NCI-H524 (cell line): ENCODE data around the gene SKIC8.
"Not testable (repeated sequence)": the region's sequence is repeated elsewhere in the genome, so short reads cannot be mapped to it uniquely, and the experiment has no call there.

ENCODE experiments used
- DNase-seq, 2 experiments: peaks; one replicate each; lab custom pipeline; 2025; lab: John Stamatoyannopoulos, UW

Gene SKIC8

DNA sequence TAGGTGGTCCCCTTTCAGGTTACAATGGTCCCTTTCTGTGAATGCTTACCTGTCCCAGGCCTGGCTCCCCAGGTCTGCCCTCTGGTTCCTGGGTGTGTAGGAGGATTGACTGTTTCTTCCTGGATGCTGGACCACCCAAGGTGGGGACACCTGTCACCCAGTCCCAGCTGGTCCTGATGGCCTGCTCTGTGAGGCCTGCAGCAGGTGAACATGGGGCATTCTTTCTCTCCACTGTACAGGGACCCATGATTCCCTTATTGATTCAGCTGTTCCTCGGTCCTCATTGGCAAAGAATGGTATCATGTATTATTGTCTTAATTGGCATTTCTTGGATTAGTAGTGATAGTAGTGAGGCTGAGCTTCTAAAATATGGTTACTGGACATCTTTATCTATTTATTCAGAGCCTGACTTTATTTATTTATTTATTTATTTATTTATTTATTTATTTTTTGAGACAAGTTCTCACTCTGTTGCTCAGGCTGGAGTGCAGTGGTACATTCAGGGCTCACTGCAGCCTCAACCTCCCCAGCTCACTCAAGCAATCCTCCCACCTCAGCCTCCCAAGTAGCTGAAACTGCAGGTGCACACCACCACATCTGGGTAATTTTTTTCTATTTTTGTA is 43.9 kb downstream of the SKIC8 start:
- DNase-seq: no peak

DNA sequence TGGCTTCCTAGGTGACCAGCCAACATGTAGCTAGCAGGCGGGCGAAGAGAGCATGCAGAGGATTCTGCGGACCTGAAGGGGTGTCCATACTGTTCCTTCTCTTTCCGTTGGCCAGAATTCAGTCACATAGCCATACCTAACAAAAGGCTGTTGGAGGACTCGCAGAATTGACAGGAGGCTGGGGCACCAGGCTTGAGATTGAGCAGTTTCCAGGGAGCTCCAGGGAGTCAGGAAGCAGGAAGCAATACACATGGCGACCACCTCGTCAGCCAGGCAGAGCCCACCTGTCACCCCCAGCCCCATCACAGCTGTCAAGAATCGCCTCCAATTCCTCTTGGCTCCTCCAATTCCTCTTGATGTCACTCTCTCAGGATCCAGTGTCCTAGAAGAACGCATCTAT is 48.3 kb downstream of the SKIC8 start:
- no peak for DNase-seq

DNA sequence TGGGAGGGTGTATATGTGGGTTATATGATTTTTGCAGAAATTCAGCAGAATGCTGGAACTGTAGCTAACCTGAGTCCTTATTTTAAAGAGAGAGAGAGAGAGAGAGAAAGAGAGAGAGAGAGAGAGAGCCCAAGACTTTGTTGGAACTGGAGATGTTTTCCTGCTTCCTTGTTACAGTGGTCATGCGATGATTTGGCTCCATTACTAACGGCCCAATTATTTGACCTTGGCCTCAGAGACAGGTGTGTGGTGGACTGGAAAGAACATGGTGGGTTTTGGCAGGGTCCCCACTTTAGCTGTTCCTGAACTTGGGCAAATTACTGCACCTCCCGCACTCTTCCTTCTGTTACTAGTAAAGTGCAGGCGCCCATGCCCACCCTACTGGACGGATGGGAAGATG is 50.3 kb downstream of the SKIC8 start:
- DNase-seq: no peak

GRCh38 chr15:78247911-78248310 is 51.5 kb downstream of the SKIC8 start:
- peak; percentile 55 to 81 for DNase-seq

GRCh38 chr15:78245976-78246620 is 53.3 kb downstream of the SKIC8 start:
- DNase-seq: not testable (repeated sequence)

- DNase-seq: not testable (repeated sequence)
Measured at GRCh38 chr15:78245392-78245791, 54.0 kb downstream of the SKIC8 start.

DNA sequence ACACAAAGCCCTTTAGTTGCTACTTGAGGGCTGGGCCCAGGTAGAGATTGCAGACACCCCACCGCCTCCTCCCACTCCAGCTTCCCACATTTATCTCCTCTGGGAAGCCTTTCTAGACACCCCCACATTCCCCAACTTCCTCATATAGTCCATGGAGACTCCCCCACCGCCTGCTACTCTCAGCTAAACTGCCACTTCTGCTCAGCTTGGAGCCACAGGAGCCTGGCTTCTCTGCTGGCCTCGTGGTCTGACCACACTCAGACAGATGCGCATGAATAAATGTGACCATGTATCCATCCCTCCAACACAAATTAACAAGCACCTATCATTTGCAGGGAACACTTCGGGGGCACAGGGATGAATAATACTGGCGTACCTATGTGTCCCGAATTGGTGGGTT is 54.5 kb downstream of the SKIC8 start:
- no peak for DNase-seq

DNA sequence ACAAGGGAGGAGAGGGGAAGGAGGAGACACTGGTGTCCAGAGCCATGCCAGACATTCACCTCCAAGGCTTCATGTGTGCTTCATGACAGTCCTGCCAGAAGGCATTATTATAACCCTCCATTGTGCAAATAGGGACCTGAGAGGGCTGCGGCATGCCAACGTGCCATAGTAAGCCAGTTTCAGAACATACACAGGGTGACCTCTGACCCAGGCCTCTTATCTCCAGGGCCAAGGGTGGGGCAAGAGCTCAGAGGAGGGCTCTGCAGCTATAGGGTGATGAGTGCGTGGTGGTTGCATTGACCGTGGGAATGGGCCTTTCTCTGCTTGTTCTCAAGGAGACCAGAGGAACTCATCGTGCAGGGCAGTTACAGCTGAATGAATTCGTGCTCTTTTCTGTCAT is 55.3 kb downstream of the SKIC8 start:
- no peak for DNase-seq

DNA sequence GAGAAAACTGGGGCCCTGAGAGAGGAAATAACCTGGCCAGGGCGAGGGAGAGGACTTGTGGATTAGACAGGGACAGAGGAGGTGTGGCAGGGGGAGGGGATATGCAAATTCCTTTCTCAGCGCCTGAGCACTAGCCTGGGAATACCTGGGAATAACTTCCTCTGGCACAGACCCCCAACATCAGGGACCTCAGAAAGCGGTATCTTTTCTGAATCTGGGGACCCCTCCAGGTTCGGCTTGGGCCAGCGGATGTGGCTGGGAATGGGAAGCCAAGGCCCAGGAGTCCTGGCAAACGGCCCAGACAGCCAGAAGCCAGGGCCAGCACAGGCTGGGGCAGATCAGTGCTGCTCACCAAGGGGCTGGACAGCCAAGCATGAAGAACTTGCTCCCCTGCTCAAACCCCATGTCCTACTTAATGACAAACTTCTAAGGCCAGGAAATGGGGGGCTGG is 55.9 kb downstream of the SKIC8 start:
- DNase-seq: no peak

DNA sequence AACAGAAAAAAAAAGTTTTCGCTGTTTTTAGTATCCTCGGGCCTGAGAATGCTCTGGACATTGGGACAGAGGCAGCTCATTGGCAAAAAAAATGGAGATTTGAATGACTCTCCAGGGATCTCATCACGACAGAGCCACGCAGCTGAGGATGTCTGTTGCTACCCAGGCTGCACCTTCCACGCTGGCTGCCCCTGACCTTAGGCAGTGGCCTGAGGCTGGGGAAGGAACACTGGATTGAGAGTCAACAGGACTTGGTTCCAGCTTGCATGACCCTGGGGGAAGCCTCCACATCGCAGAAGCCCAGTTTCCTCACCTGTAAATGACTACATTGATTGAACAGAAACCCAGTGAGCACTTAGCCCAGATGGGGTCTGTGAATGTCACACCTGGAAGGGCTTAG is 56.4 kb downstream of the SKIC8 start:
- no peak for DNase-seq

- DNase-seq: peak in 1 of 2 experiments; percentile 37
Measured at GRCh38 chr15:78242128-78242527, 57.3 kb downstream of the SKIC8 start.

- DNase-seq: peak; percentile 70 to 83
Measured at GRCh38 chr15:78241017-78241416, 58.4 kb downstream of the SKIC8 start.

GRCh38 chr15:78239811-78240210 is 59.6 kb downstream of the SKIC8 start:
- DNase-seq: peak in 1 of 2 experiments; percentile 16

- no peak for DNase-seq
Measured at GRCh38 chr15:78237146-78237545, 62.3 kb downstream of the SKIC8 start.

DNA sequence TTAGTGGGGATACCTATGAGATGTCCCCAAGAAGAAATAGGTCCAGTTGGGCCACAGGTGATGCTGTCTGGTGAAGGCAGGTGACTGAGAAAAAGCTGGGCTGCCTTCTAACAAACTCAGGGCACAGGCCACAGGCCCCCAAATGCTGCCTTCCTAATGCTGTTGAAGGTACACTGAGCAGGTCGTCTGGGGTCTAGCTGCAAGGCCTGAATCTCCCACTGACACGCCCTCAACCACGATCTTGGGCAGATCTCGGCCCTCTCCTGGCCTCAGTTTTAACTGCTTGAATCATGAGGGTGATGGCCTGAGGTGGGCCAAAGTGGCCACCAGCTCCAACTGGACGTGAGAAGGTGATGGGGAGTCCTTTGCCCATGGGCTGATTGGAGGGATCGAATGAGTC is 62.9 kb downstream of the SKIC8 start:
- DNase-seq: no peak

DNA sequence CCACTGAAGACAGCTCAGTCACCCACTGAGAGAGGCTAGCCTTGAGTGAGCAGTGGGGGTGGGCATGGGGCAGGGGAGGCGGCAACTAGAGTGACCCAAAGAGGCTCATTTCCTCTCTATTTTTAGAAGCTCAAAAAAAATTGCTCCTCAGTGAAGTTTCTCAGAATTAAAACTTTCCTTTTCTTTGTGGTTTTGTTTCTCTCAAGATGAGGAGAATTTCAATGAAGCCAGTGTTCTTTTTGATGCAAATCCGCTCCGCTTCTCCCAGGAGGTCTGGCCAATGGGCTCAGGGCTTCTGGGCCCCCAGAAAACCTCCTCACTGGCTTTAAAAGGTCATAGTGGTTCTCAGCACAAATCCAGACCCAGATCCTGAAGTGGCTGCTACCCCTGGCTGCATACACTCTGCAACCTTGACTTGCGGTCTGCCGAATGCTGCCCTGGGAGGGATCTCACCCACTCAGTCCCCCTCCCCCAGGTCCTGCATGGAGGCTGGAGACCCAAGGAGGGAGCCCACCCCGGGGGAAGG is 64.8 kb downstream of the SKIC8 start, which contains the start of gene ACSBG1:
Gene ACSBG1 (minus strand): TSS at position 51 of the 526 bp plus-strand sequence. CDS start 64 bp downstream, outside the sequence.
- no peak for DNase-seq

GRCh38 chr15:78233496-78233895 is 65.9 kb downstream of the SKIC8 start:
- DNase-seq: no peak
